Mesangial cell (primary cell): ENCODE data around the gene TYROBP. TPM values are rescaled to one million over a fixed set of nuclear protein-coding genes. Genes with fewer than 3 reads are reported as not detected.

Experiments used
- total RNA-seq: library from RNA; depleted of rRNA; stranded (reverse); fragments of >200 nt; gene quantifications from 2 replicates; pipeline ENCODE4 v1.2.3, GENCODE V29; 2015

Gene TYROBP
- total RNA-seq, result not detected in 2 replicates

DNA sequence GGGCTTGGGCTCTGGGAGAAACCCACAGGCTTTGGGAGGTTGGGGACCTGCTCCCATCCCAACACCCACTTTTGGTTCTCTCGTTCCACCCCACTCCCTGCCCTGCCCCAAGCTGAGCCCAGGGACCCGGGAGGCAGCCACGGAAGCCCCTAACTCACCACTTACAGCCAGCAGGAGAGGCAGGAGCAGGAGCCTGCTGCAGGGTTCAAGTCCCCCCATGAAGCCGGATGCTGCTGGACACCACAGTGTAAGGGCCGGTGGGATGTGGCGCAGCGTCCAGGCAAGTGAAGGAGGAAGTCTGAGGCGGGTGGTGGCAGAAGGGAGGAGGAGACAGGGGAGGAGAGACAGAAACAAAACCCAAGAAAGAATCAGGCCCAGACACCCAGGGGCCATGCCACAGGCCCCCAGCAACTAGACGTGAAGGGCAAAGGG, at the start of gene TYROBP:
Gene TYROBP (minus strand): TSS at position 286 of the 432 bp plus-strand sequence. CDS start 67 bp downstream, at position 219.

DNA sequence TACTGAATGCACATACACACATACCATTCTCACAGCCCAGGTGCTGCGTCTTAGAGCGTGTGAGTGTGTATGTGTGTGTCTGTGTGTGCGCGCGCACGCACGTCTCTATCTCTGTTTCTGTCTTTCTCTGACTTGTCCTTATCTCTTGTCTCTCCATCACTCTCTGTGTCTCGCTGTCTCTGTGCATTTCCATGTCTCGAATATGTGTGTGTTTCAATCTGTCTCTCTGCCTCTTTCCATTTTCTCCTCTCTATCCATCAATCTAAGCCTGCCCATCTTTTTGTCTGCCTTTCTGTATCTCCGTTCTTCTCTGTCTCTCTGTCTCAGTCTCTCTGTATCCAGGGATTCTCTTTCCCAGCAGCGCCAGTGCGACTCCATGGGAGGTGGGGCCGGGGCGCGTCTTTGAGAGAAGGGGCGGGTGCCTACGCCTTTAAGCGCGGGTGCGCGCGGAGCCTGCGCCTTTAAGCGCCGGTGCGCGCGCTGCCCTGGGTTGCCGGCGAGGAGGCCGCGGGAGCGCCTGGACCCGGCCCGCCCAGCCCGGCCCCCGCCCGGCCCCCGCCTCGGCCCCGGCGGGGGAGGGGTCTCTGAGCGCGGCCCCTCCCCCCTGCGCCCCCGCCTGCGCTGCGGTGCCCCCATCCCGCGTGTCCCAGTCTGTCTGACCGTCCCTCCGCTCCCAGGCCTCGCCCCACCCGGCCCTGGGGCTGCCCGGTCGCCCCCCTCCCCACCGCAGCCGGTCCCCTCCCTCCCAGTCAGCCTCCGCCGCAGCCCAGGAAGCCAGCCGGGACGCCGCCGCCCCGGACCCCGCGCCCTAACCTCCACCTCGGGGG, 28.0 kb upstream of the TYROBP start, which contains the start of gene LRFN3:
Gene LRFN3 (plus strand): TSS at position 464 of the 827 bp plus-strand sequence. CDS start 3,052 bp downstream, outside the sequence.

DNA sequence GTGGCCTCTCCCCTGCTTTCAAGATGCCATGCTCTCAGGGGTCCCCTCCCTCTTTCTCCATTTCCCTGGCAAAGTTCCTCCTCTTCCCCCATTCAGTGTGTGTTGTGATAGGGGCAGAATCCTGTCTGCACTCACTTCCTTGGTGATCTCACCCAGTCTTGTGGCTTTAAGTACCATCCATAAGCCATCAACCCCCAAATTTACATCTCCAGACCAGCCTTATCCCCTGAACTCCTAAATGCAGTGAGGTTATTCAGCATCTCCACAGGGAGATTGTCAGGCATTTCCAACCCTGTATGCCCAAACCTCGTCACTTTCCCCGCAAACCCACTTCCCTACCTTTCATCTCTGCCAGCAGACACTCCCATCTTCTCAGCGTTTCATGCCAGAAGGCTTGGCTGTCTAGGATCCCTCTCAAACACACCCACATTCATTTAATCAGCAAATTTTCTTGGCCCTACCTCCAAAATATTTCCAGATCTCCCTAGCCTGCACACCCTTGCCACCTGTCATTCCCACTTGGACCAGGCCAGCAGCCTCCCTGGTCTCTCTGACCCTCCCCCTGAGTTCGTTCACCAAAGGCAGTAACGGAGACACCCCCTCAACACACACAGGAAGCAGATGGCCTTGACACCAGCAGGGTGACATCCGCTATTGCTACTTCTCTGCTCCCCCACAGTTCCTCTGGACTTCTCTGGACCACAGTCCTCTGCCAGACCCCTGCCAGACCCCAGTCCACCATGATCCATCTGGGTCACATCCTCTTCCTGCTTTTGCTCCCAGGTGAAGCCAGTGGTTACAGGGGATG, 6.0 kb downstream of the TYROBP start, which contains the start of gene HCST:
Gene HCST (plus strand): TSS at position 676 of the 808 bp plus-strand sequence. CDS start 65 bp downstream, at position 741.

DNA sequence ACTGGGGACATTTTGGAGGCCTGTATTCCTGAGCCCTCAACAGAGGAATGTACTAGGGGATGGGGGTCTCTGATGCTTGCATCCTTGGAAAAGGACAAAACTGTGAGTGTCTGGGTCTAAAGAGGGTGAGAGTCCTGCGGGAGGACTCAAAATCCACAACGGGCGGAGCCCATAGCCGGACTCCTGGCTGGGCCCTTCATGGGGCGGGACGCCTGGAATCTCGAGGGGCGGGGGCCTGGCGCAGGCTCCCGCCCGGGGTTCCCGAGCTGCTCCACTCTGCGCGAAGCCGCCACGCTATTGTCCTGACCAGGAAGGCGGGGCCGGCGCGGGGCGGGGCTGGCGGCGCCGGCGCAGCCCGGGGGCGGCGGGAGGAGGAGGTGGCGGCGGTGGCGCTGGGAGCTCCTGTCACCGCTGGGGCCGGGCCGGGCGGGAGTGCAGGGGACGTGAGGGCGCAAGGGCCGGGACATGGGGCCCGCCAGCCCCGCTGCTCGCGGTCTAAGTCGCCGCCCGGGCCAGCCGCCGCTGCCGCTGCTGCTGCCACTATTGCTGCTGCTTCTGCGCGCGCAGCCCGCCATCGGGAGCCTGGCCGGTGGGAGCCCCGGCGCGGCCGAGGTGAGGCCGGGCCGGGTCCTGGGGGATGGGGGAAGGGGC, 39.8 kb downstream of the TYROBP start, which contains the start of gene APLP1:
Gene APLP1 (plus strand): TSS at position 403 of the 651 bp plus-strand sequence. CDS start 63 bp downstream, at position 466.

DNA sequence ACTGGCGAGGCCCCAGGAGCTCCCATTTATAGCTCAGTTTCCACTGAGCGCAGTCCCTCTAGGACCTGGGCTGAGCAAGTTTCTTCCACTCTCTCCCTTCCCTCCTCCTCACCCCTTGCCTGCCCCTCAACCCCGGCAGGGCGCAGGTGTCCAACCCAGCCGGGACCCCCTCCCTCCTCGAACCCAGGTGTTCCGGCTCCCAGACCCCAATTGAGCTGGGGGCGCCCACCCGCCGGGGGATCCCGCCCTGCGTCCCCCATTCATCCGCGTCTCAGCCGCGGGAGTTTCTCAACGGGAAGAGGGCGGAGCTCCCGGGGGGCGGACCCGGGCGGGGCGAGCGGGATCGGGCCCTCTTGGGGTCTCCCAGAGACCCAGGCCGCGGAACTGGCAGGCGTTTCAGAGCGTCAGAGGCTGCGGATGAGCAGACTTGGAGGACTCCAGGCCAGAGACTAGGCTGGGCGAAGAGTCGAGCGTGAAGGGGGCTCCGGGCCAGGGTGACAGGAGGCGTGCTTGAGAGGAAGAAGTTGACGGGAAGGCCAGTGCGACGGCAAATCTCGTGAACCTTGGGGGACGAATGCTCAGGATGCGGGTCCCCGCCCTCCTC, 51.4 kb downstream of the TYROBP start, which contains the start of gene KIRREL2:
Gene KIRREL2 (plus strand): TSS at position 366 of the 604 bp plus-strand sequence. CDS start 209 bp downstream, at position 575.

Other genes with a start within 250 kb of the TYROBP start
- 0.16 TPM in 1 of 2 replicates, not detected in the other for gene UPK1A, start 241.8 kb downstream of the TYROBP start, total RNA-seq
- gene ZBTB32, start 203.7 kb downstream of the TYROBP start, total RNA-seq, result not detected in 2 replicates
- gene KMT2B, start 190.3 kb downstream of the TYROBP start, total RNA-seq, result 10.9 and 17.2 TPM in 2 replicates
- 4.7 and 8.3 TPM in 2 replicates for gene IGFLR1, start 165.8 kb downstream of the TYROBP start, total RNA-seq
- 5.4 and 9.0 TPM in 2 replicates for gene U2AF1L4, start 162.9 kb downstream of the TYROBP start, total RNA-seq
- gene PSENEN, start 162.6 kb downstream of the TYROBP start, total RNA-seq, result 61.4 and 72.5 TPM in 2 replicates
- gene LIN37, start 159.7 kb downstream of the TYROBP start, total RNA-seq, result 7.6 and 11.9 TPM in 2 replicates
- gene HSPB6, start 151.3 kb downstream of the TYROBP start, total RNA-seq, result 2.3 and 6.8 TPM in 2 replicates
- gene PROSER3, start 150.1 kb downstream of the TYROBP start, total RNA-seq, result 13.4 and 22.7 TPM in 2 replicates
- 8.4 and 14.8 TPM in 2 replicates for gene ARHGAP33, start 132.7 kb downstream of the TYROBP start, total RNA-seq
- gene PRODH2, start 95.5 kb downstream of the TYROBP start, total RNA-seq, result not detected in 2 replicates
- 0.13 TPM in 1 of 2 replicates, not detected in the other for gene NPHS1, start 55.8 kb downstream of the TYROBP start, total RNA-seq
- under 0.01 and 0.16 TPM in 2 replicates for gene KIRREL2, start 51.4 kb downstream of the TYROBP start, total RNA-seq
- gene APLP1, start 39.7 kb downstream of the TYROBP start, total RNA-seq, result 9.8 and 33.7 TPM in 2 replicates
- 2.9 and 7.6 TPM in 2 replicates for gene NFKBID, start 7.8 kb downstream of the TYROBP start, total RNA-seq
- gene HCST, start 5.8 kb downstream of the TYROBP start, total RNA-seq, result 0.38 TPM in 1 of 2 replicates, not detected in the other
- gene LRFN3, start 28.1 kb upstream of the TYROBP start, total RNA-seq, result 10.4 and 19.8 TPM in 2 replicates
- gene SDHAF1, start 86.9 kb upstream of the TYROBP start, total RNA-seq, result 24.4 and 26.4 TPM in 2 replicates
- gene SYNE4, start 100.5 kb upstream of the TYROBP start, total RNA-seq, result 0.81 and 3.4 TPM in 2 replicates
- gene ALKBH6, start 105.9 kb upstream of the TYROBP start, total RNA-seq, result 22.9 and 33.4 TPM in 2 replicates
- gene CLIP3, start 124.6 kb upstream of the TYROBP start, total RNA-seq, result 2.6 and 31.9 TPM in 2 replicates
- gene THAP8, start 146.0 kb upstream of the TYROBP start, total RNA-seq, result 4.4 and 15.3 TPM in 2 replicates
- gene WDR62, start 146.6 kb upstream of the TYROBP start, total RNA-seq, result 1.8 and 22.5 TPM in 2 replicates
- not detected in 2 replicates for gene OVOL3, start 202.8 kb upstream of the TYROBP start, total RNA-seq
- 106 and 123 TPM in 2 replicates for gene POLR2I, start 206.6 kb upstream of the TYROBP start, total RNA-seq
- gene TBCB, start 207.2 kb upstream of the TYROBP start, total RNA-seq, result 291 and 344 TPM in 2 replicates
- 323 and 352 TPM in 2 replicates for gene CAPNS1, start 231.8 kb upstream of the TYROBP start, total RNA-seq
- gene COX7A1, start 244.2 kb upstream of the TYROBP start, total RNA-seq, result 0.76 and 1.6 TPM in 2 replicates